SK-N-MC (cell line): ENCODE results near the gene ATP1B2.

ENCODE experiments used
- EZH2 ChIP-seq: fragments of 200-600 bp; sonication (generic); IDR thresholded peaks from one replicate; pipeline ENCODE4 v1.6.1; 2017; ENCODE audit warnings: antibody characterized with exemption
- FOXP2 ChIP-seq: optimal IDR thresholded peaks from 2 replicates; pipeline ENCODE3; 2011; ENCODE audit warnings: mild to moderate bottlenecking, moderate library complexity; ENCODE audit not compliant: insufficient read depth; ENCODE audit errors: extremely low read length, control extremely low read depth
- POLR2AphosphoS5 ChIP-seq: IDR thresholded peaks from 2 replicates; pipeline ENCODE4 v1.6.1; 2012; ENCODE audit warnings: mild to moderate bottlenecking, low read depth, low read length, borderline replicate concordance

GRCh38 chr17:7668482-7668881 lies 17.8 kb downstream of the ATP1B2 start:
- TF ChIP-seq POLR2AphosphoS5 (no peak), EZH2 (no peak), FOXP2 (no peak)
